ENCODE results near the gene ADAM8. TPM values are rescaled to one million over a fixed set of nuclear protein-coding genes. Genes with fewer than 3 reads are reported as not detected.
A peak's percentile ranks its signal among the peaks of the same experiment; 100 is the strongest.
"Not testable (repeated sequence)": the region's sequence is repeated elsewhere in the genome, so short reads cannot be mapped to it uniquely, and the experiment has no call there.

ADAM8 gene
- total RNA-seq, 1 donor: 7.8 TPM

GRCh38 chr10:133225707-133226191, 50.9 kb downstream of the ADAM8 start:
- DNase-seq (ENCODE audit: low read depth): no peak
- no peak for TF ChIP-seq CTCF (IDR thresholded peaks at IDR 0.05; ENCODE audit: insufficient read depth, low read depth, low read length)
- H3K4me3 ChIP-seq (ENCODE audit: low read depth, low read length): no peak overlapping the region

DNA sequence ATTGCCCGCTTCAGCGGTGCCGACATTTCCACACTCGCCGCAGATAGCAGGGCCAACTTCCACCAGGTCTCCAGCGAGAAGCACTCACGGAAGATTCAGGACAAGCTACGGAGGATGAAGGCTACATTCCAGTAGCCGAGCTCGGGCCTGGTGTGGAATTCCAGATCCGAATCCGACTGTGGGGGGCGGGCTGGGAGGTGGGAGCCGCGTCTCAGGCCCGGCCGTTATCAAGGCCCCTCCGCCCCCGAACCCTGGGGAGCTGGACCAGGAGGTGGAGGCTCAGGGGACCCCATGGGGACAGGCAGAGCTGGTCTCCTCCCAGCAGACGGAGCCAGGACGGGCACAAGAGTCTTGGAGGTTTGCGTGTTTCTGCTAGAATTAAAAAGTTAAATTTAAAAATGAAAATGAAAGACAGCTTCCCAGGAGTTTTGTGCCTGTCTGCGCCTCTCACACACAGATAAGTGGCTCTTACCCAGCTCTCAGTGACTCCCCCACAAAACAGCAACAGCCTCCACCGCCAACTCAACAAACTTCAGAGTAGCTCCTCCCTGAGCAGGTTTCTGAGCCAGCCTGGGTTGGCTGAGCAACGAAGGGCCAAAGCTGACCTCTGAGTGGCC, 51.8 kb downstream of the ADAM8 start:
- peak; percentile 51 for DNase-seq (ENCODE audit: low read depth)
- no peak for TF ChIP-seq CTCF (IDR thresholded peaks at IDR 0.05; ENCODE audit: insufficient read depth, low read depth, low read length)
- peak overlapping the region; percentile 21 for H3K4me3 ChIP-seq (ENCODE audit: low read depth, low read length)

DNA sequence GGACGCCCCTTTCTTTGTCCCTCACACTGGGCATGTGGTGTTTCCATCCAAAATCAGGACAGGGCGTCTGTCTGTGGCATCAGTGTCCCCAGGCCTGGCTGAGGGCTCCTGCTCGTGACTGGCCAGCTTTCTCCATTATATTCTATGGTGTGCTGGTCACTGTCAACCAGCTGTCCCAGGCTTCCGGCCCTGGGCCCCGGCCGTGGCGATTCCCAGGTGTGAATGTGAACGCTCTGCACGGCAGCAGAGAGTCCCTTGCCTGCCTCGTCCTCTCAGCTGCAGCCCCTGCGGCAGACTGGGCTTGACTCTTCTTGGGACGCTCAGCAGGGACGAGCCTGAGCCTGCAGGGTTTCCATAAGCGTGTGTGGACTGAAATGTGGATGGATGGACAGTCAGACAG, 52.6 kb downstream of the ADAM8 start:
- TF ChIP-seq CTCF (IDR thresholded peaks at IDR 0.05; ENCODE audit: insufficient read depth, low read depth, low read length): no peak
- no peak for DNase-seq (ENCODE audit: low read depth)
- H3K4me3 ChIP-seq (ENCODE audit: low read depth, low read length): no peak overlapping the region

- not testable (repeated sequence) for DNase-seq (ENCODE audit: low read depth); H3K4me3 ChIP-seq (ENCODE audit: low read depth, low read length)
Measured at GRCh38 chr10:133221756-133222155, 54.9 kb downstream of the ADAM8 start.

DNA sequence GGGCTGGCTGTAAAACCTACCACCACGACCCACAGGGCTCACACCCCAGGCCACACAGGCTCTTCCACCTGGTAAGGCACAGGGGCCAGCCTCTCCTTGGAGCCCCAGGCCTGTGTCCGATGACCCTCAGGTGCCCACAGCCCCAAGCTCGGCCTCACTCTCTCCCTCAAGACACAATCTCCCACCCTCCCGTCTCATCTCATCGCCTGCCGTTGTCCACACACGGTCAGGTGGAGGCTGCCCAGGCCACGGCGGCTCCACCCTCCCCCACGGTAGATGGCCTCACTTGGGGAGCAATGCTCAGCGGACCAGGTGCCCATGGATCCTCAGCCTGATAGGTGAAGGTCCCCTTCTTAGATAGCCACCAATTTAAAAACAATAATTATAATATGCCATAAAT, 55.3 kb downstream of the ADAM8 start:
- no peak for TF ChIP-seq CTCF (IDR thresholded peaks at IDR 0.05; ENCODE audit: insufficient read depth, low read depth, low read length)
- DNase-seq (ENCODE audit: low read depth): no peak
- no peak overlapping the region for H3K4me3 ChIP-seq (ENCODE audit: low read depth, low read length)

GRCh38 chr10:133219782-133220181, 56.9 kb downstream of the ADAM8 start:
- DNase-seq (ENCODE audit: low read depth): no peak
- H3K4me3 ChIP-seq (ENCODE audit: low read depth, low read length): no peak overlapping the region
- no peak for TF ChIP-seq CTCF (IDR thresholded peaks at IDR 0.05; ENCODE audit: insufficient read depth, low read depth, low read length)

DNA sequence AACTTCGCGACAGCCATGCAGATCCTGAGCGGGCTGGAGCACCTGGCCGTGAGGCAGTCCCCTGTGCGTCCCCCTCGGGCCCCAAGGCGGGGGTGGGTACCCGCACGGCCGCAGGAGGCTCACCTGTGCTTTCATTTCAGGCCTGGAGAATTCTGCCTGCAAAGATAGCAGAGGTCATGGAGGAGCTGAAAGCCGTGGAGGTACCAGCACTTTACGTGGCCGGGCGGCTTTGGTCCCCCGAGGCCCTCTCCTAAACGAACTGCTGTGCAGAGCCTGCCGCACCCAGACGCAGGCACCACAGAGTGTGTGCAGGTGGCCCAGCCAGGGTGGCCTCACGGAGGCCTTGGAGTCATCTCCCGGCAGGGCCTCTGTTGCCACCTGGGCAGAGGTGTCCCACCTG, 57.8 kb downstream of the ADAM8 start:
- DNase-seq (ENCODE audit: low read depth): no peak
- H3K4me3 ChIP-seq (ENCODE audit: low read depth, low read length): no peak overlapping the region
- TF ChIP-seq CTCF (IDR thresholded peaks at IDR 0.05; ENCODE audit: insufficient read depth, low read depth, low read length): no peak

Data from fibroblast of villous mesenchyme (primary cell).